HepG2 (cell line): ENCODE data around the gene RASD1. TPM values are rescaled to one million over a fixed set of nuclear protein-coding genes. Genes with fewer than 3 reads are reported as not detected.

Experiments
- FOXC1 ChIP-seq: sonication (generic); formaldehyde crosslinking; IDR thresholded peaks from 2 replicates; pipeline ENCODE4 v1.8.0; 2022; ENCODE audit warnings: mild to moderate bottlenecking, missing genetic modification reagents, borderline replicate concordance
- GATAD2A ChIP-seq: IDR thresholded peaks from 2 replicates; pipeline ENCODE4 v1.6.1; 2016
- GTF2F1 ChIP-seq: fragments of 150-350 bp; IDR thresholded peaks from 2 replicates; pipeline ENCODE4 v1.6.1; 2014; ENCODE audit warnings: low read length
- HNRNPH1 ChIP-seq: fragments of 200-400 bp; formaldehyde crosslinking; optimal IDR thresholded peaks from 2 replicates; pipeline ENCODE3; 2017; ENCODE audit warnings: mild to moderate bottlenecking, low read depth, low read length
- KDM1A ChIP-seq: IDR thresholded peaks from 2 replicates; pipeline ENCODE4 v1.6.1; 2016; ENCODE audit warnings: missing compliant biosample characterization
- MEIS2 ChIP-seq: sonication (generic); formaldehyde crosslinking; IDR thresholded peaks from 2 replicates; pipeline ENCODE4 v1.9.0; 2021; ENCODE audit warnings: mild to moderate bottlenecking, missing genetic modification reagents
- NONO ChIP-seq, 2 experiments: fragments of 450-650 bp in 1 of 2; sonication (generic) in 1 of 2; formaldehyde crosslinking in 1 of 2; IDR thresholded peaks in 1 of 2; conservative IDR thresholded peaks in 1 of 2; 2 replicates each; pipeline versions ENCODE4 v1.6.1 to v1.8.0; 2017 to 2022; ENCODE audit warnings: mild to moderate bottlenecking in 1 of 2, missing genetic modification reagents in 1 of 2, moderate library complexity in 1 of 2
- NRL ChIP-seq: sonication (generic); formaldehyde crosslinking; IDR thresholded peaks from 2 replicates; pipeline ENCODE4 v1.5.0; 2020; ENCODE audit warnings: missing genetic modification reagents, mild to moderate bottlenecking, moderate library complexity, borderline replicate concordance
- PHB2 ChIP-seq: fragments of 450-650 bp; IDR thresholded peaks from 2 replicates; pipeline ENCODE4 v1.6.1; 2018; ENCODE audit not compliant: partially characterized antibody
- PPARG ChIP-seq: conservative IDR thresholded peaks from 2 replicates; pipeline ENCODE4 v1.6.1; 2016; ENCODE audit warnings: missing biosample characterization, missing genetic modification reagents
- U2AF1 ChIP-seq: fragments of 200-400 bp; formaldehyde crosslinking; optimal IDR thresholded peaks from 2 replicates; pipeline ENCODE3; 2017; ENCODE audit warnings: mild to moderate bottlenecking, low read depth, low read length
- ZFP62 ChIP-seq: sonication (generic); formaldehyde crosslinking; IDR thresholded peaks from 2 replicates; pipeline ENCODE4 v1.4.0; 2020; ENCODE audit warnings: missing genetic modification reagents
- polyA plus RNA-seq, 8 experiments: library from polyadenylated mRNA; depleted of rRNA in 3 of 8; stranded (reverse) in 7 of 8; unstranded in 1 of 8; fragments of >200 nt; fragmentation: Illumina TruSeq in 4 of 8; extraction: Trizol in 4 of 8; gene quantifications; 2 replicates each; pipeline versions ENCODE4 v1.2.1 to v1.2.3, GENCODE V29; 2011 to 2016; ENCODE audit warnings: low read depth in 4 of 8, missing spikeins in 1 of 8, mixed read lengths in 1 of 8; ENCODE audit not compliant: insufficient read depth in 1 of 8
- total RNA-seq, 5 experiments: library from RNA; depleted of rRNA; stranded (reverse); fragments of >200 nt; fragmentation: Illumina TruSeq; extraction: Trizol; gene quantifications; 2 replicates each; pipeline ENCODE4 v1.2.3, GENCODE V29; 2016; ENCODE audit warnings: low read depth in 1 of 5
- TF ChIP-seq, protein P1 (sequence below): sonication (generic); IDR thresholded peaks from 2 replicates; pipeline ENCODE4 v1.6.1; 2016; ENCODE audit warnings: low read depth, borderline replicate concordance
- TF ChIP-seq, protein P2 (sequence below): sonication (generic); formaldehyde crosslinking; IDR thresholded peaks from 2 replicates; pipeline ENCODE4 v1.5.1; 2020; ENCODE audit warnings: missing genetic modification reagents, mild to moderate bottlenecking, borderline replicate concordance
- TF ChIP-seq, protein P3 (sequence below): IDR thresholded peaks from 2 replicates; pipeline ENCODE4 v1.6.1; 2016; ENCODE audit warnings: missing compliant biosample characterization, missing genetic modification reagents, borderline replicate concordance
- TF ChIP-seq, protein P4 (sequence below): IDR thresholded peaks from 2 replicates; pipeline ENCODE4 v1.6.1; 2018; ENCODE audit warnings: missing genetic modification reagents, mild to moderate bottlenecking, missing compliant biosample characterization
- TF ChIP-seq, protein P5 (sequence below): sonication (generic); formaldehyde crosslinking; IDR thresholded peaks from 2 replicates; pipeline ENCODE4 v1.5.1; 2020; ENCODE audit warnings: mild to moderate bottlenecking, missing genetic modification reagents, moderate library complexity
- TF ChIP-seq, protein P6 (sequence below): sonication (generic); formaldehyde crosslinking; IDR thresholded peaks from 2 replicates; pipeline ENCODE4 v1.5.1; 2020; ENCODE audit warnings: mild to moderate bottlenecking, moderate library complexity, missing genetic modification reagents

RASD1 gene
- total and polyA plus RNA-seq, 2 of the 13 experiments (the other 11 are each of a cell fraction or from before 2014, with no cell fraction given), result 1.6 to 4.2 TPM

DNA sequence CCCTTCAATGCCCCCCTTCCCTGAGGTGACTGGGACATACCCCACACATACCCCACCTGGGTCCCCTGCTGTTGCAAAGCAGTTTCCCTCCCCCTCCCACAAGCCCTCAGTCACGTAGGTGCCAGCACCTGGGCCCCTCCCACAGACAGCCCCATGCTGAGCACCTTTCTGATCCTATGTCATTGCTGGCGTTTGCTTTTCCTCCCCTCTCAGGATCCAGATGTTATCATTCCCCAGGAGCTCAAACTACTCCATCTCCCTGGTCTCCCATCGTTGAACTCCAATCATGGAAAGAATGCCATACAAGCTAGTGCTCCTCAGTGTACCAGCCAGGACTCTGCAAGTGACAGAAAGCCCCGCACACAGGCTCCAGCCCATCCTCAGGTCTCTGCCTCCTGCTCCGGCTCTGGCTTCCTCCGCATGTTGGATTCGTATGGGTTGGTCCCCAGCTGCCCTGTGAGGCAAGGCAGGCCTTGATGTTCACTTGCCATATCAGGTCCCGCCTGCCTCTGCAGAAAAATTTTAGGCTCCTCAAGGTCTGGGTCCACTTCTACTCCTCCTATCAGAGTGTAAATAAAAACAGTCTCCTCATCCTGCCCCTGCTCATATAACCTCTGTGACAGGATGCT, 50.8 kb downstream of the RASD1 start (continued):
- TF ChIP-seq, protein P1, sequence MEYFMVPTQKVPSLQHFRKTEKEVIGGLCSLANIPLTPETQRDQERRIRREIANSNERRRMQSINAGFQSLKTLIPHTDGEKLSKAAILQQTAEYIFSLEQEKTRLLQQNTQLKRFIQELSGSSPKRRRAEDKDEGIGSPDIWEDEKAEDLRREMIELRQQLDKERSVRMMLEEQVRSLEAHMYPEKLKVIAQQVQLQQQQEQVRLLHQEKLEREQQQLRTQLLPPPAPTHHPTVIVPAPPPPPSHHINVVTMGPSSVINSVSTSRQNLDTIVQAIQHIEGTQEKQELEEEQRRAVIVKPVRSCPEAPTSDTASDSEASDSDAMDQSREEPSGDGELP, result peak; percentile 14; the same call in 1 of the 2 replicates
- TF ChIP-seq ZFP62 (CRISPR knock-in tag) (no peak), NONO (IDR thresholded peaks at IDR 0.05) (no peak), NONO (CRISPR knock-in tag; conservative IDR thresholded peaks at IDR 0.05) (peak; percentile 39; the same call in 1 of the 2 replicates), MEIS2 (CRISPR knock-in tag) (no peak), GATAD2A (CRISPR knock-in tag) (peak; percentile 8; the same call in 1 of the 2 replicates), U2AF1 (peak; percentile 10), HNRNPH1 (peak; percentile 60), PPARG (CRISPR knock-in tag) (peak; percentile 32; the same call in 1 of the 2 replicates), KDM1A (CRISPR knock-in tag) (0 out of 2 replicates have a peak, but pooled peaks have one; percentile 23), PHB2 (no peak), NRL (CRISPR knock-in tag) (0 out of 2 replicates have a peak, but pooled peaks have one; percentile 27), GTF2F1 (no peak), FOXC1 (CRISPR knock-in tag) (peak; percentile 9; the same call in 1 of the 2 replicates)
- TF ChIP-seq, protein P2, sequence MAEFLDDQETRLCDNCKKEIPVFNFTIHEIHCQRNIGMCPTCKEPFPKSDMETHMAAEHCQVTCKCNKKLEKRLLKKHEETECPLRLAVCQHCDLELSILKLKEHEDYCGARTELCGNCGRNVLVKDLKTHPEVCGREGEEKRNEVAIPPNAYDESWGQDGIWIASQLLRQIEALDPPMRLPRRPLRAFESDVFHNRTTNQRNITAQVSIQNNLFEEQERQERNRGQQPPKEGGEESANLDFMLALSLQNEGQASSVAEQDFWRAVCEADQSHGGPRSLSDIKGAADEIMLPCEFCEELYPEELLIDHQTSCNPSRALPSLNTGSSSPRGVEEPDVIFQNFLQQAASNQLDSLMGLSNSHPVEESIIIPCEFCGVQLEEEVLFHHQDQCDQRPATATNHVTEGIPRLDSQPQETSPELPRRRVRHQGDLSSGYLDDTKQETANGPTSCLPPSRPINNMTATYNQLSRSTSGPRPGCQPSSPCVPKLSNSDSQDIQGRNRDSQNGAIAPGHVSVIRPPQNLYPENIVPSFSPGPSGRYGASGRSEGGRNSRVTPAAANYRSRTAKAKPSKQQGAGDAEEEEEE (CRISPR knock-in tag), result peak; percentile 61; the same call in 1 of the 2 replicates
- TF ChIP-seq, protein P3, sequence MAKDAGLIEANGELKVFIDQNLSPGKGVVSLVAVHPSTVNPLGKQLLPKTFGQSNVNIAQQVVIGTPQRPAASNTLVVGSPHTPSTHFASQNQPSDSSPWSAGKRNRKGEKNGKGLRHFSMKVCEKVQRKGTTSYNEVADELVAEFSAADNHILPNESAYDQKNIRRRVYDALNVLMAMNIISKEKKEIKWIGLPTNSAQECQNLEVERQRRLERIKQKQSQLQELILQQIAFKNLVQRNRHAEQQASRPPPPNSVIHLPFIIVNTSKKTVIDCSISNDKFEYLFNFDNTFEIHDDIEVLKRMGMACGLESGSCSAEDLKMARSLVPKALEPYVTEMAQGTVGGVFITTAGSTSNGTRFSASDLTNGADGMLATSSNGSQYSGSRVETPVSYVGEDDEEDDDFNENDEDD (CRISPR knock-in tag), result 0 out of 2 replicates have a peak, but pooled peaks have one; percentile 21
- TF ChIP-seq, protein P4, sequence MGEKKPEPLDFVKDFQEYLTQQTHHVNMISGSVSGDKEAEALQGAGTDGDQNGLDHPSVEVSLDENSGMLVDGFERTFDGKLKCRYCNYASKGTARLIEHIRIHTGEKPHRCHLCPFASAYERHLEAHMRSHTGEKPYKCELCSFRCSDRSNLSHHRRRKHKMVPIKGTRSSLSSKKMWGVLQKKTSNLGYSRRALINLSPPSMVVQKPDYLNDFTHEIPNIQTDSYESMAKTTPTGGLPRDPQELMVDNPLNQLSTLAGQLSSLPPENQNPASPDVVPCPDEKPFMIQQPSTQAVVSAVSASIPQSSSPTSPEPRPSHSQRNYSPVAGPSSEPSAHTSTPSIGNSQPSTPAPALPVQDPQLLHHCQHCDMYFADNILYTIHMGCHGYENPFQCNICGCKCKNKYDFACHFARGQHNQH (CRISPR knock-in tag), result no peak
- TF ChIP-seq, protein P5, sequence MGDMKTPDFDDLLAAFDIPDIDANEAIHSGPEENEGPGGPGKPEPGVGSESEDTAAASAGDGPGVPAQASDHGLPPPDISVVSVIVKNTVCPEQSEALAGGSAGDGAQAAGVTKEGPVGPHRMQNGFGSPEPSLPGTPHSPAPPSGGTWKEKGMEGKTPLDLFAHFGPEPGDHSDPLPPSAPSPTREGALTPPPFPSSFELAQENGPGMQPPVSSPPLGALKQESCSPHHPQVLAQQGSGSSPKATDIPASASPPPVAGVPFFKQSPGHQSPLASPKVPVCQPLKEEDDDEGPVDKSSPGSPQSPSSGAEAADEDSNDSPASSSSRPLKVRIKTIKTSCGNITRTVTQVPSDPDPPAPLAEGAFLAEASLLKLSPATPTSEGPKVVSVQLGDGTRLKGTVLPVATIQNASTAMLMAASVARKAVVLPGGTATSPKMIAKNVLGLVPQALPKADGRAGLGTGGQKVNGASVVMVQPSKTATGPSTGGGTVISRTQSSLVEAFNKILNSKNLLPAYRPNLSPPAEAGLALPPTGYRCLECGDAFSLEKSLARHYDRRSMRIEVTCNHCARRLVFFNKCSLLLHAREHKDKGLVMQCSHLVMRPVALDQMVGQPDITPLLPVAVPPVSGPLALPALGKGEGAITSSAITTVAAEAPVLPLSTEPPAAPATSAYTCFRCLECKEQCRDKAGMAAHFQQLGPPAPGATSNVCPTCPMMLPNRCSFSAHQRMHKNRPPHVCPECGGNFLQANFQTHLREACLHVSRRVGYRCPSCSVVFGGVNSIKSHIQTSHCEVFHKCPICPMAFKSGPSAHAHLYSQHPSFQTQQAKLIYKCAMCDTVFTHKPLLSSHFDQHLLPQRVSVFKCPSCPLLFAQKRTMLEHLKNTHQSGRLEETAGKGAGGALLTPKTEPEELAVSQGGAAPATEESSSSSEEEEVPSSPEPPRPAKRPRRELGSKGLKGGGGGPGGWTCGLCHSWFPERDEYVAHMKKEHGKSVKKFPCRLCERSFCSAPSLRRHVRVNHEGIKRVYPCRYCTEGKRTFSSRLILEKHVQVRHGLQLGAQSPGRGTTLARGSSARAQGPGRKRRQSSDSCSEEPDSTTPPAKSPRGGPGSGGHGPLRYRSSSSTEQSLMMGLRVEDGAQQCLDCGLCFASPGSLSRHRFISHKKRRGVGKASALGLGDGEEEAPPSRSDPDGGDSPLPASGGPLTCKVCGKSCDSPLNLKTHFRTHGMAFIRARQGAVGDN (CRISPR knock-in tag), result peak; percentile 59; the same call in 1 of the 2 replicates
- TF ChIP-seq, protein P6, sequence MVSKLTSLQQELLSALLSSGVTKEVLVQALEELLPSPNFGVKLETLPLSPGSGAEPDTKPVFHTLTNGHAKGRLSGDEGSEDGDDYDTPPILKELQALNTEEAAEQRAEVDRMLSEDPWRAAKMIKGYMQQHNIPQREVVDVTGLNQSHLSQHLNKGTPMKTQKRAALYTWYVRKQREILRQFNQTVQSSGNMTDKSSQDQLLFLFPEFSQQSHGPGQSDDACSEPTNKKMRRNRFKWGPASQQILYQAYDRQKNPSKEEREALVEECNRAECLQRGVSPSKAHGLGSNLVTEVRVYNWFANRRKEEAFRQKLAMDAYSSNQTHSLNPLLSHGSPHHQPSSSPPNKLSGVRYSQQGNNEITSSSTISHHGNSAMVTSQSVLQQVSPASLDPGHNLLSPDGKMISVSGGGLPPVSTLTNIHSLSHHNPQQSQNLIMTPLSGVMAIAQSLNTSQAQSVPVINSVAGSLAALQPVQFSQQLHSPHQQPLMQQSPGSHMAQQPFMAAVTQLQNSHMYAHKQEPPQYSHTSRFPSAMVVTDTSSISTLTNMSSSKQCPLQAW (CRISPR knock-in tag), result peak; percentile 37; the same call in 1 of the 2 replicates
